Gastrocnemius medialis (tissue), 4 donors: ENCODE measurements around the gene ITPR1.
A peak's percentile ranks its signal among the peaks of the same experiment; 100 is the strongest.

ENCODE experiments used
- CTCF ChIP-seq, 5 experiments: fragments of 450-650 bp in 3 of 5; fragments of 200-600 bp in 2 of 5; sonication (generic) in 2 of 5; IDR thresholded peaks in 4 of 5; conservative IDR thresholded peaks in 1 of 5; 1 replicate in 4 of 5; 2 replicates in 1 of 5; pipeline ENCODE4 v1.5.1; 2016 to 2019; ENCODE audit warnings: antibody characterized with exemption in 5 of 5, mild to moderate bottlenecking in 3 of 5, moderate library complexity in 3 of 5
- POLR2A ChIP-seq, 2 donors: fragments of 450-650 bp; IDR thresholded peaks; one replicate each; pipeline ENCODE4 v1.6.1; 2017; ENCODE audit warnings: antibody characterized with exemption in 2 of 2, mild to moderate bottlenecking in 2 of 2, moderate library complexity in 2 of 2

- TF ChIP-seq POLR2A (IDR thresholded peaks at IDR 0.05) (peak; percentile 9 to 46), CTCF (IDR thresholded peaks at IDR 0.05 in 4 of 5, conservative IDR thresholded peaks at IDR 0.05 in 1 of 5) (peak in 4 of 5 experiments; percentile 25 to 46 (median 33))
These were observed 314.5 kb downstream of the ITPR1 start for GRCh38 chr3:4807381-4808280.
